GM20000 (cell line): ENCODE data around the gene AP5Z1.
"Not testable (repeated sequence)": the region's sequence is repeated elsewhere in the genome, so short reads cannot be mapped to it uniquely, and the experiment has no call there.

Source experiments
- DNase-seq: peaks from one replicate; pipeline ENCODE4 v3.0.0; 2012; ENCODE audit warnings: low spot score
- CTCF ChIP-seq: IDR thresholded peaks from 2 replicates; pipeline ENCODE4 v1.5.1; 2012; ENCODE audit warnings: mild to moderate bottlenecking, control low read depth; ENCODE audit errors: extremely low read depth, missing control alignments

The AP5Z1 gene

GRCh38 chr7:4797858-4798705, 22.7 kb downstream of the AP5Z1 start:
- peak; percentile 90 for DNase-seq
- peak; percentile 94 for TF ChIP-seq CTCF

- no peak for TF ChIP-seq CTCF
- DNase-seq = no peak
Measured at GRCh38 chr7:4798706-4799235, 23.3 kb downstream of the AP5Z1 start.

- DNase-seq = no peak
Measured at GRCh38 chr7:4799508-4800268, 24.3 kb downstream of the AP5Z1 start.

GRCh38 chr7:4800487-4800886, 25.1 kb downstream of the AP5Z1 start:
- DNase-seq = no peak
- TF ChIP-seq CTCF = no peak

More at GRCh38 chr7:4799508-4800268, 24.3 kb downstream of the AP5Z1 start:
- no peak for TF ChIP-seq CTCF

- no peak for TF ChIP-seq CTCF
- DNase-seq = no peak
Measured at GRCh38 chr7:4800926-4801838, 25.8 kb downstream of the AP5Z1 start.

- no peak for DNase-seq
- TF ChIP-seq CTCF = no peak
Measured at GRCh38 chr7:4801839-4802231, 26.4 kb downstream of the AP5Z1 start.

GRCh38 chr7:4802577-4802976, 27.2 kb downstream of the AP5Z1 start:
- not testable (repeated sequence) for DNase-seq
